Keratinocyte (primary cell): ENCODE results near the gene PCDH15.

Source experiments
- EZH2 ChIP-seq: IDR thresholded peaks from one replicate; pipeline ENCODE4 v1.6.1; 2012; ENCODE audit warnings: inconsistent platforms, mild to moderate bottlenecking, low read length, moderate library complexity
- TF ChIP-seq, protein P1 (sequence below), 3 experiments: IDR thresholded peaks in 1 of 3; conservative IDR thresholded peaks in 1 of 3; optimal IDR thresholded peaks in 1 of 3; 2 replicates in 2 of 3; 3 replicates in 1 of 3; pipeline versions ENCODE3 to v1.5.1; 2011; ENCODE audit warnings: low read length in 3 of 3, mild to moderate bottlenecking in 3 of 3, moderate library complexity in 2 of 3, control low read depth in 1 of 3, inconsistent platforms in 1 of 3; ENCODE audit not compliant: insufficient read depth in 2 of 3; ENCODE audit errors: extremely low read depth in 1 of 3

DNA sequence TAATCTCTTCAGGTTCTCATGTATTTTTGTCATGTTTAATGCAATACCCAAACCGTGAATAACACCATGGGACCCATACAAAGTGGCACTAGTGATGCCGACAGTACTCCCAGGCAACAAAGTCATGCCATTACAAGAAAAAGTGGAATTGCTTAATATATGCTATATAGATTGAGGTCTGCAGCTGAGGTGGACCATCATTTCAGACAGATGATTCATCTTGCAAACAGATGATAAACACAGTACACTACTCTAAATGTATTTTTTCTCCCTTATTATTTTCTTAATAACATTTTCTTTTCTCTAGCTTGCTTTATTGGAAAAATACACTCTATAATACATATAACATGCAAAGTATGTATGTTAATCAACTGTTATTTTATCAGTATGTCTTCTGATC lies 14.6 kb upstream of the PCDH15 start:
- TF ChIP-seq, protein P1, sequence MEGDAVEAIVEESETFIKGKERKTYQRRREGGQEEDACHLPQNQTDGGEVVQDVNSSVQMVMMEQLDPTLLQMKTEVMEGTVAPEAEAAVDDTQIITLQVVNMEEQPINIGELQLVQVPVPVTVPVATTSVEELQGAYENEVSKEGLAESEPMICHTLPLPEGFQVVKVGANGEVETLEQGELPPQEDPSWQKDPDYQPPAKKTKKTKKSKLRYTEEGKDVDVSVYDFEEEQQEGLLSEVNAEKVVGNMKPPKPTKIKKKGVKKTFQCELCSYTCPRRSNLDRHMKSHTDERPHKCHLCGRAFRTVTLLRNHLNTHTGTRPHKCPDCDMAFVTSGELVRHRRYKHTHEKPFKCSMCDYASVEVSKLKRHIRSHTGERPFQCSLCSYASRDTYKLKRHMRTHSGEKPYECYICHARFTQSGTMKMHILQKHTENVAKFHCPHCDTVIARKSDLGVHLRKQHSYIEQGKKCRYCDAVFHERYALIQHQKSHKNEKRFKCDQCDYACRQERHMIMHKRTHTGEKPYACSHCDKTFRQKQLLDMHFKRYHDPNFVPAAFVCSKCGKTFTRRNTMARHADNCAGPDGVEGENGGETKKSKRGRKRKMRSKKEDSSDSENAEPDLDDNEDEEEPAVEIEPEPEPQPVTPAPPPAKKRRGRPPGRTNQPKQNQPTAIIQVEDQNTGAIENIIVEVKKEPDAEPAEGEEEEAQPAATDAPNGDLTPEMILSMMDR (optimal IDR thresholded peaks at IDR 0.05 in 1 of 3, IDR thresholded peaks at IDR 0.05 in 1 of 3, conservative IDR thresholded peaks at IDR 0.05 in 1 of 3; ENCODE audit: extremely low read depth in 1 of 3, insufficient read depth in 2 of 3, low read length in 3 of 3) = no peak
- TF ChIP-seq EZH2 = no peak
